Measurements from ENCODE around the gene TFEC.

TFEC gene

GRCh38 chr7:116032886-116033285, 2.3 kb upstream of the TFEC start:
- TF ChIP-seq CTCF (IDR thresholded peaks at IDR 0.05; ENCODE audit: low read depth, low read length), result no peak
- H3K27me3 ChIP-seq (ENCODE audit: insufficient read depth, low read depth, severe bottlenecking), result no peaks in the 10 kb centered on the region
- H3K36me3 ChIP-seq, result no peaks in the 10 kb centered on the region
- no peaks in the 10 kb centered on the region for H3K9me3 ChIP-seq (ENCODE audit: severe bottlenecking)
- no peak for DNase-seq
- no peak overlapping the region for H3K4me3 ChIP-seq (ENCODE audit: low read depth, low read length)
- no peak overlapping the region for H3K27ac ChIP-seq

- Histone ChIP-seq H3K9me3 (ENCODE audit: severe bottlenecking) (no peaks in the 10 kb centered on the region), H3K4me3 (ENCODE audit: low read depth, low read length) (no peak overlapping the region), H3K36me3 (no peaks in the 10 kb centered on the region), H3K27ac (no peak overlapping the region), H3K27me3 (ENCODE audit: insufficient read depth, low read depth, severe bottlenecking) (no peaks in the 10 kb centered on the region)
- DNase-seq, result no peak
- no peak for TF ChIP-seq CTCF (IDR thresholded peaks at IDR 0.05; ENCODE audit: low read depth, low read length)
Measured at GRCh38 chr7:116028787-116029186, 1.8 kb downstream of the TFEC start.

- no peaks in the 10 kb centered on the region for H3K36me3 ChIP-seq
- no peaks in the 10 kb centered on the region for H3K27me3 ChIP-seq (ENCODE audit: insufficient read depth, low read depth, severe bottlenecking)
- TF ChIP-seq CTCF (IDR thresholded peaks at IDR 0.05; ENCODE audit: low read depth, low read length), result no peak
- no peak overlapping the region for H3K27ac ChIP-seq
- no peak overlapping the region for H3K4me3 ChIP-seq (ENCODE audit: low read depth, low read length)
- no peak for DNase-seq
- H3K9me3 ChIP-seq (ENCODE audit: severe bottlenecking), result no peaks in the 10 kb centered on the region
Measured at GRCh38 chr7:116027786-116028185, 2.8 kb downstream of the TFEC start.

- DNase-seq, result no peak
- no peaks in the 10 kb centered on the region for H3K27me3 ChIP-seq (ENCODE audit: insufficient read depth, low read depth, severe bottlenecking)
- no peak for TF ChIP-seq CTCF (IDR thresholded peaks at IDR 0.05; ENCODE audit: low read depth, low read length)
- no peak overlapping the region for H3K27ac ChIP-seq
- H3K36me3 ChIP-seq, result no peaks in the 10 kb centered on the region
- no peak overlapping the region for H3K4me3 ChIP-seq (ENCODE audit: low read depth, low read length)
- H3K9me3 ChIP-seq (ENCODE audit: severe bottlenecking), result no peaks in the 10 kb centered on the region
Measured at GRCh38 chr7:116024826-116025809, 5.4 kb downstream of the TFEC start.

- Histone ChIP-seq H3K36me3 (no peaks in the 10 kb centered on the region), H3K27ac (no peak overlapping the region), H3K4me3 (ENCODE audit: low read depth, low read length) (no peak overlapping the region), H3K27me3 (ENCODE audit: insufficient read depth, low read depth, severe bottlenecking) (no peaks in the 10 kb centered on the region), H3K9me3 (ENCODE audit: severe bottlenecking) (no peaks in the 10 kb centered on the region)
- no peak for TF ChIP-seq CTCF (IDR thresholded peaks at IDR 0.05; ENCODE audit: low read depth, low read length)
- DNase-seq, result no peak
Measured at GRCh38 chr7:116021237-116021636, 9.3 kb downstream of the TFEC start.

Measured in WERI-Rb-1 (cell line).